ENCODE results near the gene HDGFL2. TPM values are rescaled to one million over a fixed set of nuclear protein-coding genes. Genes with fewer than 3 reads are reported as not detected.

Gene HDGFL2
- total RNA-seq, 4 donors from 2014 or later: 15.5 to 39.7 (median 26.9) TPM

DNA sequence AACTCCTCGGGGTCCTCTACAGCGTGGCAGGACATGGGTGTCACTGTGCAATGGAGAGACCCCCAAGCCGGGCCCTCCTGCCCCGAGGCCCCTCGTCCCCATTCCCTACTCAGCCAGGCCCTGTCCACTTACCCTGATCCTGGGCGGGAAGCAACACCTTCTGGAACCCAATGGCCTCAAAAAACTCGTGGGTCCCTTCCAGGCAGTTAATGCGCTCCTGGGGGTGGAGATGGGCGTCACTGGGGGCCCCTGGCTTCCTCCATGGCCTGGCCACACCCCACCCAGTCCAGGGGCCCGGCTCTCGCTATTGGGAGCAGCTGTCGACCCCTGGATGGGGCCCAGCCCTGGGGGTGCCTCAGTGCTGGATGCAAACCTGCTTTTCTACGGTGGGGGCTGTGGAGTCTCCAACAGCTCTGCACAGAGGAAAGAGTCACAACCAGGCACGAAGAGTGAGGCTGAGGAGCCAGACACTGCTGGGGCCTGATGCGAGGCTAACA is 25.3 kb upstream of the HDGFL2 start:
- TF ChIP-seq, protein P1, sequence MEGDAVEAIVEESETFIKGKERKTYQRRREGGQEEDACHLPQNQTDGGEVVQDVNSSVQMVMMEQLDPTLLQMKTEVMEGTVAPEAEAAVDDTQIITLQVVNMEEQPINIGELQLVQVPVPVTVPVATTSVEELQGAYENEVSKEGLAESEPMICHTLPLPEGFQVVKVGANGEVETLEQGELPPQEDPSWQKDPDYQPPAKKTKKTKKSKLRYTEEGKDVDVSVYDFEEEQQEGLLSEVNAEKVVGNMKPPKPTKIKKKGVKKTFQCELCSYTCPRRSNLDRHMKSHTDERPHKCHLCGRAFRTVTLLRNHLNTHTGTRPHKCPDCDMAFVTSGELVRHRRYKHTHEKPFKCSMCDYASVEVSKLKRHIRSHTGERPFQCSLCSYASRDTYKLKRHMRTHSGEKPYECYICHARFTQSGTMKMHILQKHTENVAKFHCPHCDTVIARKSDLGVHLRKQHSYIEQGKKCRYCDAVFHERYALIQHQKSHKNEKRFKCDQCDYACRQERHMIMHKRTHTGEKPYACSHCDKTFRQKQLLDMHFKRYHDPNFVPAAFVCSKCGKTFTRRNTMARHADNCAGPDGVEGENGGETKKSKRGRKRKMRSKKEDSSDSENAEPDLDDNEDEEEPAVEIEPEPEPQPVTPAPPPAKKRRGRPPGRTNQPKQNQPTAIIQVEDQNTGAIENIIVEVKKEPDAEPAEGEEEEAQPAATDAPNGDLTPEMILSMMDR (IDR thresholded peaks at IDR 0.05; ENCODE audit: low read depth): no peak

DNA sequence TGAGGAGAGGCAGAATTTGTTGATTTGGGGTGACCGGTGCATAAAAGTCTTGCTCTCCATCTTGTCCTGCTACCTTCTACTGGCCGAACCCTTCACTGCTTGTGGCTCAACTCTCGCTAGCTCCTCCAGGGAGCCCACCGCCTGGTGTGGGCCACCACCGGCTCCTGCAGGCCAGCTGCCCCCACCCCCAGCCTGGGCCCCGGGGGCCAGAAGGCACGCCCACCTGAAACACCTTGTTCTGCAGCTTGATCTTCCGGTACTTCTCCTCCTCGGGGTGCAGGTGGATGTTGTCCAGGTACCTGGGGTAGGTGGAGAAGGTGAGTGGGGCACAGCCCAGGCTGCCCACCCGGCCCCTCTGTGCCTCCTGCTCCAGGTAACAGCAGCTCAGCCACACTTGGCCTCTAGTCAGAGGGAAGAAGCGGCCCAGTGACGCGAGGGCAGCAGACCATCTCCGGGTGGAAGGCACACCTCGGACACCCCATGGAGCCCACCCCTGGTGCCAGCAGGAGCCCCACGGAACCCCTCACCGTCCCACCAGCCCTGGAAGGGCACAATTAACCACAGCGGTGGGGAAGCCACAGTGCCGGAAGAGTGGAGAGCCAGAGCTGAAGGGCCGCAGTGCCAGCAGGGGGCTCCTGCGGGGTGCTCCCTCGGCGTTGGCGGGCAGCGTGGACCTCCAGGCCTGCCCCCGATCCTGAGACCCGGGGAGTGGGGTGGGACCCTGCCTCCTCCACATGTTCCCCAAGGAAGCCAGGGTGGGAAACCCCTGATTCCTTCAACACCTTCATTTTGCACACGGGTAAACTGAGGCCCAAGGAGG is 24.6 kb upstream of the HDGFL2 start:
- TF ChIP-seq, protein P1 (IDR thresholded peaks at IDR 0.05; ENCODE audit: low read depth): no peak

DNA sequence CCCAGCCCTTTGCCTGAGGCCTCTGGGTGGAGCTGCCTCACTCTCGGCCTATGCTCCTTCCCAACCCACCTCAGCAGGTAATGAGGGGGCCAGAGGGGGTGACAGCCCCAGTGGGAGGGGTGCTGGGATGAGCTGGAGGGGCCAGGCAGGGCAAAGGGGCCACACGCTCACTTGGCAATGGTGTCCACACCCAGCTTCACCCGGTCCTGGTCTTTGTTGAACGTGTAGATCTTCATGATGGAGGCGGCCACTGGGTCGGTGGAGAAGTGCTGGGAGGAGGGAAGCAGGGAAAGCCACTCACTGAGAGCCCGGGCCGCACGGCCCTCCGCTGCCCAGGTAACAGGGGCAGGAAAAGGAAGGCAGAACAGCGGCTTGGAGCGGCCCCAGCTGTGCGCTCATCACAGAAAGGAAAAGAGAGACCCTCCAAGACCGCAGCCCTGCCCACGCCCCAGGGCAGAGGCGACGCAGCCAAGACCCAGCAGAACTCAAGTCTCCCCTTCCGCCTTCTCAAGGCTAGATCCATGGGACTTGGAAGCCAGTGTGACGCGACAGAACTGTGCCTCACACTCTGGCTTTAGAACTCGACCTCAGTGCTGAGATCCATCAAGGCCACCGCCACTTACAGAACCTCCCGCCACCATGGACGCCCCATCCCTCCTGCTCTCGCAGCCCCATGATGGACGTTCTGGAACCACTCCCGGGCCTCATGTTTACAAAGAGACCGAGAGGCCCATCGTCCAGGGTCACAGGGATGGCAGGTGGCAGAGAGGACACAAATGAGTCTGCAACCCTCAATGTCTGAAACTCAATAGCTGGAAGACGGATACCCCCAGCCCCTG is 23.7 kb upstream of the HDGFL2 start:
- TF ChIP-seq, protein P1 (IDR thresholded peaks at IDR 0.05; ENCODE audit: low read depth): no peak

DNA sequence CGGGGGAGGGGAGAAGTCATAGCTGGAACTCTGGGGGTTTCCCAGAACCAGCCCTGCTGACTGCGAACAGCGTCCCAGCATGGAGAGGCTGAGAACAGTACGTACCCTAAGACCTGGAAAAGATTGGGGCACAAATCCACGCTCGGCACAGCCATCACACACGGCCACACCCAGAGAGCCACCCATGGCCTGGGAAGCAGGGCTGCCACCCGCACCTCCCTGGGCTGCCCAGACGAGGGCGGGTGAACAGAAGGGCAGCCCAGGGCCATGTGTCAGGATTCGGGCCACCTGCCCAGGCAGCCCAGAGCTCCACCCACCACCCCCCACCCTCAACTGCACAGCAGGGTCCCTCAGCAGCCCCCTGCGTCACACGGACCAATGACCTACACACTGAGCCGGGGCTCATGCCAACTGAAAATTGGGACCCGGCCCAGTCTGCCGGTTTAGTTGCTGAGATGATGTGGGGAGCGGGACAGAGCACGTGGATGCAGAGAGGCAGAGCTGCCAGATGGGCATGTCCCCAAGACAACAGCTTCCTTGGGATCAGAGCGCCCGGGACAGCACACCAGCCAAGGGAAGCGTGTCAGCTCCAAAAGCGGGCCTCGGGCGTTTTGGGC is 23.0 kb upstream of the HDGFL2 start:
- TF ChIP-seq, protein P1 (IDR thresholded peaks at IDR 0.05; ENCODE audit: low read depth): no peak

DNA sequence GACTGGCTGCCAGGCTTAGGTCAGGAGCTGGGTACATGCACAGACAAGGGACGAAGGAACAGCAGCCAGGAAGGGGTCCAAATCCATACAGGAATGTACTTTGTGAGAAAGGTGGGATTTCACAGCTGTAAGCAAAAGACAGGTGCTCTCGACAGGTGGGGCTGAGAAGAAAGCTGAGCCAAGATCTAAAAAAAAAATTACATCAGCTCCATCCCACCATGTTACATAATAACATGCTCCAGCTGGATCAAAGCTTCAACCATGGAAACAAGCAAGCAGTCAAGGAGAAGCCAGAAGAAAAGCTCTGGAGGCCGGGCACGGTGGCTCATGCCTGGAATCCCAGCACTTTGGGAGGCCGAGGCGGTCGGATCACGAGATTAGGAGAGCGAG is 22.5 kb upstream of the HDGFL2 start:
- TF ChIP-seq, protein P1 (IDR thresholded peaks at IDR 0.05; ENCODE audit: low read depth): no peak

DNA sequence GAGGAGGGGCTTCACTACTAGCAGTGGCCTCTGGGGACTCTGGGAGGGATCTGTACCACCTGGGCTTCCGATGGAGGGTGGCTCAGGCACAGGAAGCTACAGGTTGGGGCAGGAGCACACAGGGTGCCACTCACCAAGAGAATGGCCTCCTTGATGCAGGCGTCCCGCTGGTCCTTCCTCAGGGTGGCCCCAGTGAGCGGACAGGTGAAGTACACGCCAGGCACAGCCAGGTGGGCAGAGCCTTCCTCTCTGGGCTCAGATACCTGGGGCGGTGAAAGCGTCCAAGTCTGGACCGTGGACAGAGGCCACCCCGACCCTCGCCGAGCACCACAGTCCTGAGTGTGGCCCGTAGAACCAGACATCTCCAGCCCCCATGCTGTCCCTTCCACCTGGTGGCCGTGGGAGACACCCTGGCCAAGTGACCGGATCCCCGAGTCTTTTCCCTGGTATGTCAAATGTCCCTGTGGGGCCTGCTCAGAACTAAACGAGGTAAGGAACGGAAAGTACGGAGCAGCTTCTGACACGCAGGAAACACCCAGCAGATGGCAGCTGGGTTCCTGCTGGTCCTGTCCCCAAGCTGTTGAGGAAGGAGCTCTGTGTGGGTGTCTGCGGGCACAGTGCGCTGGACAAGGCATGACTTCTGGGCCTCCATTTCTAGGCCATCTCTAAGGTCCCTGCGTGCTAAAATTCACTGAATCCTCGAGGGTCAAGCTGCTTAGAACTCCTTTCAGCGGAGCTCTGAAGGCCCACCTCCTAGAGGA is 19.7 kb upstream of the HDGFL2 start:
- TF ChIP-seq, protein P1 (IDR thresholded peaks at IDR 0.05; ENCODE audit: low read depth): no peak

All from subcutaneous adipose tissue (tissue), 4 donors.